NCI-H82 (cell line): ENCODE results near the gene SLK.

Experiments
- DNase-seq: peaks from one replicate; lab custom pipeline; 2025; lab: John Stamatoyannopoulos, UW

Gene SLK

GRCh38 chr10:103966671-103967447, at the start of gene SLK:
SLK (plus strand) TSS chr10:103967140; CDS start chr10:103967746, 606 bp downstream.
- peak; percentile 83 for DNase-seq

- peak; percentile 54 for DNase-seq
Observed at GRCh38 chr10:103917302-103918052, 49.5 kb upstream of the SLK start.

- peak; percentile 97 for DNase-seq
Observed at GRCh38 chr10:103918053-103918846, 48.7 kb upstream of the SLK start, which contains the start of gene STN1. STN1 (minus strand) TSS chr10:103918184; CDS start chr10:103917594, 590 bp downstream.

GRCh38 chr10:103919648-103920025, 47.3 kb upstream of the SLK start:
- DNase-seq: no peak

DNA sequence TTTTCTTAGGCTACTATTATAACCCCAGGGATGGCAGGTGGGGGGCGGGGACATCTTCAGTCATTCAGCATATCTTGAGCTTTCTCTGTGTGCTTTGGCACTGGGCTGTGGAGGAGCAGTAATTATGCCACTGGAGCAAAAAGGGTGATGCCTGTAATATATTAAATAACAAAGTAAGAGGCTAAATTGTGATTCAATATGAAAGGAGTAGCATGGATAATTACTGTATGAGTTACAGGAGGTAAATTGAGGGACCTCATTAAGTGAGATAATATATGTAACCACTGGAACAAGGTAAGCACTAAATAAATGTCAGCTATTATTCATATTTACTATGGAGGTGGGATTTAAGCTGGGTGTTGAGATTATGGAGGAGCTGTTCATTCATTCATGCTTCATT, 45.7 kb upstream of the SLK start:
- DNase-seq: no peak

- no peak for DNase-seq
Observed at GRCh38 chr10:103921750-103922195, 45.2 kb upstream of the SLK start.

GRCh38 chr10:103922659-103923058, 44.3 kb upstream of the SLK start:
- no peak for DNase-seq

DNA sequence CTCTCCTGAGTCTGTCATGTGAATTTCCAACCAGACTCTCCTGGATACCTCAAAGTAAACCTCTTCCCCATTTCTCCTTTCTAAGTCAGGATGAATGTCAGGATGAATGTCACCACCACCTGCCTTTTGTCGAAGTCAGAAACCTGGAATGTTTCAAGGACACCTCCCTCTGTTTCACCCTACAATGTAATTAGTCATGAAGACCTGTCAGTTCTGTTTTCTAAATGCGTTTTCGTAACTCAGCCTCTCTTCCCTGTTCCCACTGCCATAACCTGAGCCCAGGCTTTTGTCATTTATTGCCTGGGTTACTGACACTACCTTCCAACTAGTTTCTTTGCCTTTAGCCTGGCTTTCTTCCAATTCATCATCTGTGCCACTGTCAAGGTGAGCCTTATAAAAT, 43.4 kb upstream of the SLK start:
- DNase-seq: no peak

GRCh38 chr10:103925591-103925990, 41.3 kb upstream of the SLK start:
- no peak for DNase-seq

GRCh38 chr10:103926722-103927319, 40.1 kb upstream of the SLK start:
- DNase-seq: peak; percentile 73

DNA sequence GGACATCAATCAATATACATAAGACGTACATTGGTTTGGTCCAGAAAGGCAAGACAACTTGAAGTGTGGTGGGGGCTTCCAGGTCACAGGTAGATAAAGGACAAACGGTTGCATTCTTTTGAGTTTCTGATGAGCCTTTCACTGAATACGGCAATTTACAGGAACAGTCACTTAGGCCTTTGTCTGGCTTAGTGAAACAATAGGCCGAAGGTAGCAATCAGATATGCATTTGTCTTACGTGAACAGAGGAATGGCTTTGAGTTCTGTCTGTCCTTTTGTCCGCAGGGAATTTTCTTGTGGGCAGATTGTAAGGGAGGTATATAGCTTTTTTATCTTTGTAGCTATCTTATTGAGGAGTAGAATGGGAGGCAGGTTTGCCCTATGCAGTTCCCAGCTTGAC, 38.2 kb upstream of the SLK start:
- peak; percentile 36 for DNase-seq

DNA sequence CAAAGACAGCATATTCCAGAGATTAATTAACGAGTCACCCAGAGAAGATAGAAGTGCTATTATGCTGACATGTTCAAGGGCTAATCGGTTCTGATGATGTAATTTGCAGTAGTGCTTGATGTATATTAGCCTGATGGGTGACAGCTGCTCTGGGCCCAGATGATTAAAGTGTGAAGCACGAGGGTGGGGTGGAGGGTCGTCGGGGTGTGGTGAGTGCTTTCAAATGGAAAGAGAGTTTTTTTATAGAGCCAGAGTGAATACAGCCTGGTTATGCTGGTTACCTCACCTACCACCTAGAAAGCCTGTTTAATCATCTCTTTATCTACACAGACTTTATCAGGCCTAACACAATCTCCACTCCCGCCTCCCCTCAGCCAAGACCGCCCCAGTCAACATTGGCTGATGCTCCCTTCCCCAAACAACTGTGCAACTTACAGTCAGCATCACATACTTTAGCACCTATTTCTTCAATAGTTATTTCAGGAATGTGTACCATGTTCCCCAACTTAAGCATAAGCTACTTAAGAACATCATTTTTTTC, 37.5 kb upstream of the SLK start:
- peak; percentile 96 for DNase-seq

DNA sequence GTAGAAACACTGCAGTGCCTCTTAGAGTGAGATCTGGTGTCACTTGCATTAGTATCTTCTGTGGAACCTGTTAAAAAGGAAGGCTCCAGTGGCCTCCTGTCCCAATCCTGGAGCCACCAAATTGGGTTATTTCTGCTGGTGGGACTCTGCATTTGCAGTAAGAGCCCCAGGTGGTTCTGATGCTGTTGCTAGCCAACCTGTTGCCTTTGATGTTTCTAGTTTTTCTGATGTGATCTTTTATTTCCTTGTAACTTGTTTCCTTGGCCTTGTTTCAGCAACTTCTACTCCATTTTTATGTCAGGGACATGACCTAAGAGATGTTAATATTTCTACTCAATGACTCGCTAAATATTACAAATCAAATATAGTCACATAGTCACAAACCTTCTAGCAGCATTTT, 36.5 kb upstream of the SLK start:
- DNase-seq: peak; percentile 88

DNA sequence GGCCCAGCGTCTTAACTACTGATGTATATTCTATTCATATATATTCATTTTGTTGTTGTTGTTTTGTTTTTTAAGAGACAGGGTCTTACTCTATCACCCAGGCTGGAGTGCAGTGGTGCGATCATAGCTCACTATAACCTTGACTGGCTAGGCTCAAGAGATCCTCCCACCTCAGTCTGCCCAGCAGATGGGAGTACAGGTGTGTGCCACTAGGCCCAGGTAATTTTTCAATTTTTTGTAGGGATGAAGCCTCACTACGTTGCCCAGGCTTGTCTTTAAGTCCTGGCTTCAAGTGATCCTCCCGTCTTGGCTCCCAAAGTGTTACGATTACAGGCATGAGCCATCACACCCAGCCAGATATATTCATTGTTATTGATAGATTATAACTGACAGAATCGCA, 36.1 kb upstream of the SLK start:
- DNase-seq: no peak

GRCh38 chr10:103931603-103932002, 35.3 kb upstream of the SLK start:
- DNase-seq: no peak

DNA sequence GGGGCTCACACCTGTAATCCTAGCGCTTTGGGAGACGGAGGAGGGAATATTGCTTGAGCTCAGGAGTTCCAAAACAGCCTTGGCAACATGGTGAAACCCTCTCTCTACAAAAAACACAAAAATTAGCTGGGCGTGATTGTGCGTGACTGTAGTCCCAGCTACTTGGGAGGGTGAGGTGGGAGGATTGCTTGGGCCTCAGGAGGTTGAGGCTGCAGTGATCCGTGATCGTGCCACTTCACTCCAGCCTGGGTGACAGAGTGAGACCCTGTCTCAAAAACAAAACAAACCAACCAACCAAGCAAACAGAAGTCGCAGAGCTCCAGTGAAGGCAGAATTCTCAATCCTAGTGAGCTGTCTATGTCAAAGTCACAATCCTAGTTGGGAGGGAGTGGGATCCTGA, 34.7 kb upstream of the SLK start:
- DNase-seq: no peak

DNA sequence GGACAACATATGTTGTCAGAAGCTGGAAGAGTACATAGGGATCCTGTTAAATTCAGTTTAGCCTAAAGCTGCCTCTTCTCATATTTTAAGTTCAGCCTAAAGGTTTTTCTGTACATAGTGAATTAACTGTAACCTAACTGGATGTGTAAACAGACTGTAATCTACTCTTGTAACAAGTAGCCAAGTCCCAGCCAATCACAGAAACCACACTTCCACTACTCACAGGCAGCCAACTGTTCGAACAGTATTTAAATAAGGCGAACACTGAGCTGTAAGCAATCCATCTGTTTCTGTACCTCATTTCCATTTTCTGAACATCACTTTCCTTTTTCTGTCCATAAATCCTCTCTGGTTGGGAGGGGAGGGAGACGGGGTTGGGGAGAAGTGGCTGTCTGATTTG, 34.0 kb upstream of the SLK start:
- DNase-seq: peak; percentile 39

GRCh38 chr10:103933557-103934121, 33.3 kb upstream of the SLK start:
- DNase-seq: no peak

GRCh38 chr10:103934308-103934707, 32.6 kb upstream of the SLK start:
- DNase-seq: no peak

GRCh38 chr10:103936022-103936421, 30.9 kb upstream of the SLK start:
- DNase-seq: no peak

DNA sequence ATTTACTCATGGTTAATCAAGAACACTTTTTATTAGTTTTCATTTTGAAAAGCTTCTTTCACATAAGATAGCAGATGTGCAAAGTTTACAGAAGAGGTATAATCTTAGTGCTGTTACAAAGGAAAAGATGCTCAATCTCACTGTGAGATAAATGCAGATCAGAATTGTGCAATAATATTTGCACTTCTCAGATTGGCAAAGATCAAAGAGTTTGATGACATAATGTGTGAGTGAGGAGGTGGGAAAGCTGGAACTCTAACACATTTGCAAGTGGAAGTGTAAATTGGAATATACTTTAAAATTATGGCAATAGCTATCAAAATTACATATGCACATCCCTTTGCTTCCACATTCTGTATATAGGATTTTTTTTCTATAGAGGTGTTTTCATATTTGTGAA, 27.4 kb upstream of the SLK start:
- no peak for DNase-seq
